DOHH2 (cell line): ENCODE measurements around the gene GNAS-AS1.

Experiments used
- EZH2phosphoT487 ChIP-seq: fragments of 200-600 bp; sonication (generic); IDR thresholded peaks from 2 replicates; pipeline ENCODE4 v1.6.1; 2017; ENCODE audit warnings: borderline replicate concordance, mild to moderate bottlenecking, antibody characterized with exemption, low read length, moderate library complexity, mixed read lengths
- TF ChIP-seq, protein P1 (sequence below): fragments of 200-600 bp; sonication (generic); IDR thresholded peaks from one replicate; pipeline ENCODE4 v1.5.1; 2014; ENCODE audit warnings: antibody characterized with exemption, mild to moderate bottlenecking, low read depth, low read length; ENCODE audit not compliant: poor library complexity, severe bottlenecking

DNA sequence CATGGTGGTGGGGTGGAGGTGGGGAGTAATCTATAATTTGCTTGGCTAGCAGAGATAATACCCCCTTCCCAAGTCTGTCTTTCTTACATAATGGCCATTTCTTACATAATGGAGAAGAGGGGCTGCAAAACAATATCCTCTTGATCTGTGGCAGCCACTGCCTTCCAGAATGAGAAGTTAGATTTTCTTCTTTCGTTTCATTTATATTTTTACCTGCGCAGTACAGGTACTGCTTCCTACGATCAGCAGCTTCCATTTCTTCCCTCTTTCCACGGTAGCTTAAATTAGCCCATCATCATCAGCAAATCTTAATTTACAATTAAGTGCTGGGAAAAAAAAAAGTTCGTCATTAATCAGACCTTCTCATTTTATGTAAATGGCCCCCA lies 32.0 kb upstream of the GNAS-AS1 start:
- TF ChIP-seq, protein P1, sequence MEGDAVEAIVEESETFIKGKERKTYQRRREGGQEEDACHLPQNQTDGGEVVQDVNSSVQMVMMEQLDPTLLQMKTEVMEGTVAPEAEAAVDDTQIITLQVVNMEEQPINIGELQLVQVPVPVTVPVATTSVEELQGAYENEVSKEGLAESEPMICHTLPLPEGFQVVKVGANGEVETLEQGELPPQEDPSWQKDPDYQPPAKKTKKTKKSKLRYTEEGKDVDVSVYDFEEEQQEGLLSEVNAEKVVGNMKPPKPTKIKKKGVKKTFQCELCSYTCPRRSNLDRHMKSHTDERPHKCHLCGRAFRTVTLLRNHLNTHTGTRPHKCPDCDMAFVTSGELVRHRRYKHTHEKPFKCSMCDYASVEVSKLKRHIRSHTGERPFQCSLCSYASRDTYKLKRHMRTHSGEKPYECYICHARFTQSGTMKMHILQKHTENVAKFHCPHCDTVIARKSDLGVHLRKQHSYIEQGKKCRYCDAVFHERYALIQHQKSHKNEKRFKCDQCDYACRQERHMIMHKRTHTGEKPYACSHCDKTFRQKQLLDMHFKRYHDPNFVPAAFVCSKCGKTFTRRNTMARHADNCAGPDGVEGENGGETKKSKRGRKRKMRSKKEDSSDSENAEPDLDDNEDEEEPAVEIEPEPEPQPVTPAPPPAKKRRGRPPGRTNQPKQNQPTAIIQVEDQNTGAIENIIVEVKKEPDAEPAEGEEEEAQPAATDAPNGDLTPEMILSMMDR = no peak
- TF ChIP-seq EZH2phosphoT487 = no peak
